ENCODE measurements around the gene ELMO1. TPM values are rescaled to one million over a fixed set of nuclear protein-coding genes. Genes with fewer than 3 reads are reported as not detected.

Gene ELMO1
- total RNA-seq, 1 donor from 2014 or later = 59.9 TPM

- no peak for DNase-seq
These were observed 40.1 kb downstream of the ELMO1 start for GRCh38 chr7:37408291-37409228.

DNA sequence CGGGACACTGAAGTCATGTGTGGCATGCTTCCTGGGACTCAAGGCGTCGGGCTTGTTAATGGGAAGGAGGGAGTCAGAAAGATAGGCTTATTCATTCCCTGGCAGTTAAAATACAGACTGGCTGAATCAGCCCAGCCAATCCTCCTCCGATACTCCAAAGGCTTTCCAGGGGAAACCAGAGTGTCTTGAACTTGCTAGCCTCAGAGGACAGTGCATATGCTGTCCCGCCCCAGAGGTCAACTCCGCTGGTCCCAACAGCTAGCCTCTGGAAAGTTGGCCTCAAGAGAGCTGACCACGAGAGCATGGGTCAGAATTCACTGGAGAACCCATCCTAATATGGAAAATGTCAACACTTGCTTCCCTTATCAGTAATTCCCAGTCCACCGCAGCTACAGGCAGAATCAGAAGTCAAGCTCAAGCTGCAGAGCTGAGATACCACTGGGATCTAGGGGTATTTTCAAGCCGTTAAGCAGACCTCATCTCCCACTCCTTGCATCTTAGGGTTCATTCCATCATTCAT, 43.0 kb downstream of the ELMO1 start:
- DNase-seq = no peak

- no peak for DNase-seq
These were observed 43.5 kb downstream of the ELMO1 start for GRCh38 chr7:37405128-37405527.

DNA sequence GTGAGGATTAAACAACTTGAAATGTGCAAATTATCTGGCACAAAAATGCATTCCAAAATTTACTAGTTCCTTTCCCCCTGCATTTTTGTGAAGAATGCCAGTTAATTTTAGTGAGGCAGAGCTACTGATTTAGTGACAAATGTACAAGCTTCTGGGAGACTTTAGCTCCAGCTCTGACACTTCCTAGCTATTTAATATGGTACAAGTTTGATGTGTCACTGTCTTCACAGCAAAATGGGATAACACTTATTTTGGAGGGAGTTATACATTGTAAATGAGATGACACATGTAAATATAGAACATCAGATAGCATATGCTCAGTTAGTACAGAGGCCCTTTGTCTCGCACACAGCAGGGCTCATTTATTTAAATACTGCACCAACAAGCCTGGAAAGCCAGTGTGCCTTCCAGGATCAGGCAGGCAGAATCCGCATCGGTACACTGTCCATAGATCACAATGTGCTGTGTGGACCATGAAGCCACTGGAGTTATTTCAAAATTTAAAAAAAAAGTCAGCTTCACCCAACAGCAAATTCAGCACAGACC, 48.7 kb downstream of the ELMO1 start:
- DNase-seq = no peak

GRCh38 chr7:37398403-37398802, 50.3 kb downstream of the ELMO1 start:
- no peak for DNase-seq

- peak; percentile 28 for DNase-seq
These were observed 52.9 kb downstream of the ELMO1 start for GRCh38 chr7:37395618-37396259.

GRCh38 chr7:37394158-37394557, 54.5 kb downstream of the ELMO1 start:
- no peak for DNase-seq

DNA sequence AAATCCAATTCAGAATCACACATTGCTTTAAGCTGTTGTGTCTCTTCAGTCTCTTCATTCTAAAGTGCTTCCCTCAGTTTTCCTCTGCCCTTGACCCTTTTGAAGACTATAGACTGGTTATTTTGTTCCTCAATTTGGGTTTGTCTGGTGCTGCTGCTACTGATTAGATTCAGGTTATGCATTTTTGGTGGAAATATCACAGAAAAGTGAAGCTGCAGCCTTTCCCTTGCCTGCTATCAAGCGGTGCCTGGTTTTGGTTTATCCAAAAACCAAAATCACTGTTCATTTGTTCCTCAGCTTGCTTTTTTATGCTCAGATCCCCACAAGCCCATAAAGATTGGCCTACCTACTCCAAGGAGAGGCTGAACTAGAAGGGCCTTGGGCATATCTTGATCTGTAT, 55.2 kb downstream of the ELMO1 start:
- DNase-seq = no peak

DNA sequence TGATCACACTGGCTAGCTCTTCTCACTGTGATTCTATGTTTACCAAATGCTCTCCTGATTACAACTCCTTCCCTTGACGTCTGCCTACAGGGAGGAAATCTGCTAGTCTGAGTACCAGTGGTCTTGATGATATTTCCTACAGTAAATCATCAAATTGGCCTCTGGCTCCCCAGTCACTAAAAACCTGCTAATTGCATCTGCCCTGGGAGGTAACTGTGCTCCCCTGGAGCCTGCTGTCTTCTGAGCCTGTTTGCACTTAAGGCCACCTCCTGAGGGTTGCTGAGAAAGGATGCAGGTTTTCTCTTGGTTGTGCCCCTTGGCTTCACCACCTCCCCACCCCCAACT, 56.0 kb downstream of the ELMO1 start:
- DNase-seq = no peak

DNA sequence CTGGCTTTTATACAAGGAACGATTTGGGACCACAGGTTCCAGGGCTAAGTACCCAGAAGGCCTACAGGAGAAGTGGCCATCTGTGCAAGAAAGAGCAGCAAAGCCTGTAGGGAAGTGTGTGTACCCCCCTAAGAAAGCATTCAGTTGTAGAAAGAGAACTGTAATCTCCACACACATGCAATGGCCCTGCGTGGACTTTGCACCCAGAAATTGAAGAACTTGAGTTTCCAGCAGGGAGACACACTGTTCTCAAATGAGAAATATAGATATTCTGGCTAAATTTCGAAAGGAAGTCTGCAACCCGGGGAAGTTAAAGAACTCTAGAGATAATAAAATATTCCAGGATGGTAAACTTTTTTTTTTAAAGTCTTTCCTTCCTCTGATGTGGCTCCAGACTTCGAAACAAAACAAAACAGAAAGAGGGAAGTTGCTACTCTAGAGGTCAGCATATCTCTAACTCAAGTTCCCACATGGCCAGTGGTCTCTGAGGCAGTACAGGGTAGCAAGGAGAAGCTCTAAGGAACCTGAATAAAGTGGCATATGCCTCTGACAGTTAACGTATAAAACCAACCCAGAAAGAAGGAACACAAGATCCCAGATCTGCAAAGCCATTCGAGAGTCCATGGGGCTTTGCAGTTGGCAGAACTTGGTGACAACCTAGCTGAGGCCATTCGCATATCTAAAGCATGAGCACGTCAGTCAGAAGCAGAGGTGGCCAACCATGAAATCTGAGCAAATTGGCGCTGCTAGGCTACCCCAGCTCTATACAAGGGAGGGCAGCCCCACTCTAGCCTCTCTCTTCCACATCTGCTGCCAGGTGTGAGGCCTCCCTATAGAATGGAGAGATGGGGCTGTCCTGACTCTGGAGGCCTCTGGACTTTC, 56.6 kb downstream of the ELMO1 start:
- DNase-seq = no peak

GRCh38 chr7:37390114-37390513, 58.5 kb downstream of the ELMO1 start:
- peak; percentile 83 for DNase-seq

GRCh38 chr7:37388811-37389210, 59.9 kb downstream of the ELMO1 start:
- DNase-seq = no peak

DNA sequence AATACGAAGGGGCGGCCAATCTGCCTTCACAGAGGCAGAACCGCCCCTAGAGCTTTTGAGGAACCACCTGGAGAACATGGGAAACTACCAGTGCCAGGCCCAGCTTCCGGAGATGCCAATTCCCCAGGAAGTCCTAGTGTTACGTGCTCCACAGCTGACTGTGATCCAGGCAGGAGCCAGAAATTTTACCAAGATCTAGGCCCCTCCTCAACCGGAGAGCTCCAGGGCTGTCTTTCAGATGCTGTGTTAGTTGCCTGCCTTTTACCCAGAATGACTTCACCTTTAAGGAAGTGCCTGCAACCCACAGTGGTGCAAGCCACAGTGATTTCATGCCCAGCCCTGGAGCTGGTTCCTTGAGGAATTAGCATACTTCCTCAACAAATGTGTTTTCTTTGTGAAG, 62.9 kb downstream of the ELMO1 start:
- no peak for DNase-seq

- DNase-seq = no peak
These were observed 66.0 kb downstream of the ELMO1 start for GRCh38 chr7:37382546-37383088.

DNA sequence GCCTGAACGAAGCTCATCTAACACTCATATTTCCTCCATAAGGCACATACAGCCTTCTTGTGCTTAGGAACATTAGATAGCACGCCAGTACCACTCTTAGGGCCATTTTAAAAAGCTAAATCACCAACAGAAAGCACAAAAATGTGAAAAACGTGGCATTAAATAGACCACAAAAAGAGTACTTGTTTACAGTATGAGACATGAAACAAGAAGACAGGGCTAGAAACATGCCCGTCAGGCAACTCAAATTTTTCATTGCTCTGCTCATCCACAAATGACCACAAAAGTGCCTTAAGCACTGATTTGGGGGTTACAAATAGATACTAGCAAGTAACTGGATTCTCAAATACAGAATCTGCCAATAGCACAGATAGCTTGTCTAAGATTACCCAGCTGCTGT, 67.8 kb downstream of the ELMO1 start:
- DNase-seq = no peak

DNA sequence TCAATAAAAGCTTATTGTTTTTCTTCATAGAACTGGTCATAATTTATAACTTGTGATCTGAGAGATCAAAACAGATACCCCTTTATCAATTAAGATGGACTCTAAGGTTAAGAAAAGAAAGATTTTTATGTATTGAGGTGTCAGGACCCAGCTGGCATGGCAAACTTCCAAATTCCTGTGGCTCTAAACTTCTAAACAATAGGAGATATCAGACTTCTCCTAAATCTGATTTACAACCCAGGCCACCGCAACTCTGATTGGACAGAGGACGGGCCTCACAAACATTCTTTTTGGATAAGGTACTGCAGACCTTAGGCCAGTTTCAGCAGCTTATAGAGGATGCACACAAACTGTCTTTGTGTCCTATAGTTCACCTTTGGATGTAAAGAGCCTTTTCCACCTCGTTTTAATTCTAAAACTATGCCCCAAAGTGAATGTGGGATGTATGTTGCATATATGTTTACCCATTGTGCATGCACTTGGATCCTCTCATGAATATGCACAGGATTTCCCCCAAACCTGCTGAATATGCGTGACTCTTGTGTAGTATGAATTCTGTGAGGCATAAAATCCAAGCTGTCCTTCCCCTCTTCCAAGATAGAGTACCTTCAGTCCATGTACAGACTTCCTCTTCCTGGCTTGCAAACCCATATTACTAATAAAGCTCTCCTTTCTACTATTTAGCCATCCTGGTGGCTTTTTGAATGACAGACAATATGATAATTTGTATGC, 69.0 kb downstream of the ELMO1 start:
- DNase-seq = no peak

GRCh38 chr7:37377231-37377630, 71.4 kb downstream of the ELMO1 start:
- DNase-seq = no peak

DNA sequence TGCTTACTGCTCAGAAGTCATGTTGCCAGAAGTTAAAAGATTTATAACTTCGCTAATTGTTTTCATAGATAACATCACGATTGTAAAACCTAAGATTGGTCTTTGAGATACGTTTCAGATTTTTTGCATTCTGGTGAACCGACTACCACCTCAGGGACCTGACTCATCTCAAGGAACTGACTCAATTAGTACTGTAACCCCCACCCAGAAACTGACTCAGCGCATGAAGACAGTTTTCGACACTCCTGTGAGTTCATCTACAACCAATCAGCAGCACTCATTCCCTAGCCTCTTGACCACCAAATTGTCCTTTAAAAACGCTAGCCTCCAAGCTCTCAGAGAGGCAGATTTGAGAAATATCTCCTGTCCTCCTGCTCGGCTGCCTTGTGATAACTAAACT, 72.3 kb downstream of the ELMO1 start:
- no peak for DNase-seq

DNA sequence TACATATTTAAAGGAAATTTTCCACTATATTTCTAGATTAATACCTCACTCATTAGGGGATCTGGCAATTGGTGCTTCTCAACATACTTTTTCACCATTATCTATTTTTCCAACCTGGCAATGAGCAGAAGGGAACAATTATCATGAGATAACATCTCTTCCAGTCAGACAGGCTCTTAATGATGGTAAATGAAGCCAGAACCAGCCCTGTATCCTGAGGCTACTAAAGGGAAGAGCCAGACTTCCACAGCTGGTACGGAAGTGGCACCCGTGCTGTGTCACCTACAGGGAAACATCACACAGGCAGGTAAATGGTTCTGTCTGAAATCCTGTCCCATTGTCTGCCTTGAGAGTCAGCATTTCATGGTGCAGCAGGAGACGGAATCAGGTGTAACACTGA, 75.9 kb downstream of the ELMO1 start:
- no peak for DNase-seq

- DNase-seq = no peak
These were observed 76.9 kb downstream of the ELMO1 start for GRCh38 chr7:37371755-37372154.

- DNase-seq = no peak
These were observed 78.8 kb downstream of the ELMO1 start for GRCh38 chr7:37369906-37370305.

All from tongue (tissue), 2 donors.